SK-N-SH (cell line): ENCODE results near the gene AUTS2.

Source experiments
- CTCF ChIP-seq: fragments of 200-600 bp; sonication (generic); IDR thresholded peaks from 2 replicates; pipeline ENCODE4 v1.6.1; 2017; ENCODE audit warnings: antibody characterized with exemption, mild to moderate bottlenecking, moderate library complexity
- EP300 ChIP-seq, 2 experiments: IDR thresholded peaks; 2 replicates each; pipeline versions ENCODE4 v1.4.0 to v1.6.1; 2012; ENCODE audit warnings: borderline replicate concordance in 1 of 2, low read depth in 1 of 2, low read length in 1 of 2
- RCOR1 ChIP-seq: fragments of 150-350 bp; IDR thresholded peaks from 2 replicates; pipeline ENCODE4 v1.6.1; 2017; ENCODE audit warnings: antibody characterized with exemption, low read length
- REST ChIP-seq: IDR thresholded peaks from 2 replicates; pipeline ENCODE4 v1.6.1; 2012; ENCODE audit warnings: mild to moderate bottlenecking, low read depth, low read length, moderate library complexity
- RXRA ChIP-seq: IDR thresholded peaks from 2 replicates; pipeline ENCODE4 v1.4.0; 2012; ENCODE audit warnings: low read depth, mild to moderate bottlenecking, borderline replicate concordance
- USF2 ChIP-seq: fragments of 150-350 bp; IDR thresholded peaks from 2 replicates; pipeline ENCODE4 v1.6.1; 2017; ENCODE audit warnings: antibody characterized with exemption, low read length, low read depth, borderline replicate concordance
- YY1 ChIP-seq: IDR thresholded peaks from 2 replicates; pipeline ENCODE4 v1.4.0; 2012; ENCODE audit warnings: low read depth, mild to moderate bottlenecking

- TF ChIP-seq CTCF = peak; percentile 68
- peak in 1 of 2 experiments; percentile 58; a peak in 2 of 4 replicates for TF ChIP-seq EP300 (IDR thresholded peaks at IDR 0.05; ENCODE audit: borderline replicate concordance in 1 of 2, low read depth in 1 of 2, low read length in 1 of 2)
- TF ChIP-seq RCOR1 = 0 out of 2 replicates have a peak, but pooled peaks have one; percentile 21
- TF ChIP-seq REST = no peak
- no peak for TF ChIP-seq RXRA
- no peak for TF ChIP-seq YY1
- TF ChIP-seq USF2 = no peak
Observed at GRCh38 chr7:70042533-70042932, 444.3 kb downstream of the AUTS2 start.
